NCI-H526 treated with DMSO at 0.1 percent for 48 hours (cell line): ENCODE data around the gene CAPN13.

Experiments used
- DNase-seq: peaks from one replicate; lab custom pipeline; 2025; lab: John Stamatoyannopoulos, UW

CAPN13 gene

GRCh38 chr2:30786923-30787685, 20.1 kb downstream of the CAPN13 start:
- DNase-seq: no peak

GRCh38 chr2:30784682-30785081, 22.6 kb downstream of the CAPN13 start:
- DNase-seq: no peak

DNA sequence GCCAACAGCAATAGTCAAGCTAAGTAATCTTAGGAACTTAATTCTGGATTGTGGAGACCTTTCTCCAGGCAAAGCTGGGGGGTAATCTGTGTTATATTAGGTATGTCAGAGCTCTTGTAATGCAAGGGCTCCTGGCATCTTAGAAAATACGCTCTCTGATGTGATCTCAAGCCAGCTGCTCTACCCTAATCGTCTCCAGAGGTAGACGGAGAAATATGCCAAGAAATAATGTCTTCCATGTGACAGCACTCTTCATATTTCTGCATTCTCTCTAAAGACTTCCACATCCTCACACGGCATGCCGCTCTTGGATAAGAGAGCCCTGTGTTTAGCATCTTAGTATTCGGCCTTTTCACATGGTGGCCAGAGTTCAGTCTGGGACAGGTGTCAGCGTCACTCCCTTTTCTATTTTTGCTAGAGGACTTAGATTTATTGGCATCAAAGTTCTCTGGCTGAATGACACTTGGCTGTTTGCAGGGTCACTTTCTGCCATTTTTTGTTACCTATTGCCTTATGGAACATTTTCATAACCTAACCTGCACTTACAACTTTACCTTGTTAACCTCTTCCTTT, 25.2 kb downstream of the CAPN13 start:
- no peak for DNase-seq

- DNase-seq: no peak
Observed at GRCh38 chr2:30781451-30781850, 25.8 kb downstream of the CAPN13 start.

DNA sequence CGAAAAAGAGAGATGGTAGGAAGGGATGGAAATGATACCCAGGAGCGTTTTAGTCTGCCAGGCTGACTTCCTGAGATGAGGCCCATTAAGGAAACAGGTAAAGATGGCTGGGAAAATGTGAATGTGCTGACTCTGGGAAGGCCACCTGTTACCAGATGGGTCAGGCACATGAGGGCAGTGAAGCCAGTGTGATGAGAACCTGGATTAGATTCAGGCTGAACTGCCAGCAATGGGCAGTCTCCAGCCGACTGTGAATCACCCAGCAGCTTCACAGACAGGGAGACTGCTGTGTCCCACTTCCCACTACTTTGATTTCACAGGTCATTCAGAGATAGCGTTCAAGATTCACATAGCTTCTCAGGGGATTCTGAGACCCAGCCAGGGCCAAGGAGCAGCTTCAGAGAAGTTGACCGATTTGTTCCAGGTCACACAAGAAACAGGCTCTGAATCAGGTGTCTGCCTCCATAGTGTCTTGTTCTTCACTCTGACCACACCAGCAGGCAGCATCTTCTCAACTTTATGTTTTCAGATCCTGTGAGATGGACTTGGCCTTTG, 26.4 kb downstream of the CAPN13 start:
- DNase-seq: no peak

GRCh38 chr2:30778611-30779010, 28.6 kb downstream of the CAPN13 start:
- DNase-seq: no peak

GRCh38 chr2:30777661-30778505, 29.4 kb downstream of the CAPN13 start:
- peak; percentile 47 for DNase-seq

DNA sequence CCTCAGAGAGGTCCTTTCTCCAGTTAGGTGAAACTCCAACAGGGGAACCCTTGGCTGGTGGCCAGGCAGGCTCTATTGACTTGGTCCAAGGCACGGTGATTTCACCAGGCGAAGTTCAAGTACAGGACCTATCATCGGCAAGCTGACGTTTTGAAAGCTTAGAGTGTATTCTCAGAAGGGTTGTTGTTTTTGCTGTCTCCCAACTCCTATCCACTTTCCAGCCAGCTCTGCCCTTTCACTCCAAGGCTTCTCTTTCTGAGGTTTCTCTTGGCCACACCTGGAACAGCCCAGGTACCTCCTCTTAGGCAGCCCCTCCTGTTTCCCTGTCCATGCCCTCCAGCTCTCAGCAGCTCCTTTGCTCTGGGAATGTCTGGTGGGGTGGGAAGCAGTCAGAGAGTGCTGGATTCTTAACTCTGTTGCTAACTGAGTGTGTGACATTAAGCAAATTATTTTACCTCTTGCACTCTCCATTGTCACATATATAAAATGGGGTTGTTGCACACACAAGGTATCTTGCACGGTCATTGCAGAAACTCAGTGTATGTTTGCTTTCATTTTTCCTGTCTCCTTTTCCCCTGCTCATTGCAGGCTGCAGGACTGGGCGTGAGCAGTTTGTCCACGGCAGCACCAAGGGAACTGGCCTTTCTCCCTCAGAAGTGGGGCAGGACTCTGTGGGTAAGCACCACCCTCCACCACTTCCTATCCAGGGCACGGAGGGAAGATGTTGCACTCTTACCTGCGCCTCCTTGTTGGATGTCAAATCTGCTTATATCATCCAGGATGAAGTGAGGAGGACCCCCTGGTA, 30.2 kb downstream of the CAPN13 start:
- DNase-seq: no peak

- DNase-seq: no peak
Observed at GRCh38 chr2:30775833-30776232, 31.4 kb downstream of the CAPN13 start.

- no peak for DNase-seq
Observed at GRCh38 chr2:30772021-30772705, 35.1 kb downstream of the CAPN13 start.

DNA sequence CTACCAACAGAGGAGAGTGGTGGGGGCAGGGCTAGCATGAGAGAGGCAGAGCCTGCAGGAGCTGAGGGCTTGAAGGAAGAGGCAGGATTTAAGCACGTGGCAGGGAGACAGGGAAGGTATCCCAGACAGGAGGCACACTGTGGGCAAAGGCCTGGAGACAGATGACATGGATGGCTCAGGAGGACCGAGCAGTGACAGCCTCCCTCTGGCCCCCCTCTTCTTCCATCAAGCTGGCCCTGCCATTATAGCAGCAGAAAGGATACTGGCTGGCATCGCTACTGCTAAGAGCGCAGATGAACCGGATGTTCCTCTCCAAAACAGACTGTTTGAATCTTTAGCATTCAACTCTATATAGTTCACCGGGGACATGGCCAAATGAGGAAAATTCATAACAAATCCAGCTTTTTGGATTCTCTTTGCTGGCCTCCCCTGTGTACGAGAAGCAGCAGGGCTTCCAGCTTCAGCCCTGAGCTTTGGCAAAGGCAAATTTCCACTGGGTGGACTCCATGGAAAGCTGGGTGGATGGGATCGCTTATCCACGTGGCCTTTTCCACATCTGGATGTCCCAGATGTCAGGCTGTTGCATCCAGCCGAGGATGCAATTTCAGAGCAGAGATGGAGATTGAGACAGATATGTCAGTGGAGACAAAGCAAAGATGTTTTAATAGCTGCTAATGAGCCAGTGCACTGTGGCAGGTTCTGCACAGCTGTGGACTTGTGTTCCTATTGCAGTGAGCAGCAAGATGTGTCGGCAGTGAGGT, 36.2 kb downstream of the CAPN13 start:
- DNase-seq: no peak

GRCh38 chr2:30769891-30770462, 37.3 kb downstream of the CAPN13 start:
- DNase-seq: no peak

- DNase-seq: no peak
Observed at GRCh38 chr2:30769481-30769780, 37.8 kb downstream of the CAPN13 start.

- DNase-seq: no peak
Observed at GRCh38 chr2:30768708-30769480, 38.4 kb downstream of the CAPN13 start.

GRCh38 chr2:30768036-30768686, 39.1 kb downstream of the CAPN13 start:
- no peak for DNase-seq

DNA sequence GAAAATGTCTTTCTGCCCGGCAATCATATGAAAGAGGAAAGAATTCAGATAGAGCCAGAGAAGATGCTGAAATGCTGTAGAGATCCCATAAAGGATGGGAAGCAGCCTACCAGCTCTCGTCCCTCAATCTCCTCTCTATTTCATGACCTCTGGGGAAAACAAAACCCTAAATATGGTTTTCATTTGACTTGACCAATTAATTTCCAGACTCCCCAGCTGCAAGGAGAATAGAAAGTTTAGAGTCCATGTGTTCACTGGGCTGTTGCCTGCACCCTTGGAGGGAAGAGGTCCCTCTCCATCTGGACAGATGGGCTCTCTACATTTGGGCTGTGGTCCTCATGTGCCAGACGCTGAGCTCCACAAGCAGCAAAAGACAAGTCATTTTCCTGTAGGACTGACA, 40.6 kb downstream of the CAPN13 start:
- no peak for DNase-seq

DNA sequence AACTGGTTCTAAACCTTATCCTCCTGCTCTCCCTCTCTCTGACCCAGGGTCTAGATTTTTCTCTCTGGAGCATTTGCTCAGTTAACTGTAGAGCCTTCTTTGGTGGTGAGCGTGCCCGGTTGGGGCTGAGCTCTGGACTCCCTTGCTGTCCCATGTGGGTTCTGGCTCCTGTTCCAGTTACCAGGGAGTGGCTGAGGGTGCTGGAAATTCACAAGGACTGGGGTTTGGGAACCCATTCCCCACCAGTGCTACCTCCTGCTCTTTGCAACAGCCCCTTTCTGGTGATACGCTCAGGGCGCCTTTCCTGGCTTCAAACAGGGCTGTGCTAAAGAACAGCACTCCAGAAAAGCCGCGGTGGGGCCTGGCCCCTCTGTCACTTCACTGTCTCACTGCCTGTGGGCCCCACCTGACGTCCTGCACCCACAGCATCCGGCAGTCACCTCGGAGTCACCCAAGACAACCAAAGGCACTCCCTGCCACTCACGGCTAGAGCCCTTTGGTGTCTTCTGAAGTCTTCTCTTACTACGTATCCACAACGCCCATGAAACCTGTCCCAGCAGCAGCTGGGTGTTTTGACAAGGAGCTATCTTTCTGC, 41.3 kb downstream of the CAPN13 start:
- no peak for DNase-seq

DNA sequence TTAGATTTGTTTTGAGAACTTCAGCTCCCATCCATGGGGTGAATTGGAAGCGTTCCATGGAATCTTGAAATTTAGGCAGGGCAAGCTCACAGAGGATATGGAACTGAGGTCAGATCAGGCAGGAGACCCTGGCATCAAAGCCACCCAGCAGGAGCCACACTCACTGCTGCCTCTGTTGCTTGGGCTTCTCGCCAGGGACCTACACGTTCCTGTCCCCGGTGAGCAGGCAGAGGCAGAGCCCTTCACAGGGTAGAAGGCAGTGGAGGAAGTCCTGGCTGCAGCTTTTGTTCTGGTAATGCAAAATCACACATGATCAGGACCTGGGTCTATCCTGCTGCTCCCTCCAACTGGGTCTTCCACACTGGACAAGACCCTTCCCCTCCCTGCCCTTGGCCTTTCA, 42.1 kb downstream of the CAPN13 start:
- DNase-seq: no peak
